HG03354 (cell line): ENCODE measurements around the gene PAPOLB.
"Not testable (repeated sequence)": the region's sequence is repeated elsewhere in the genome, so short reads cannot be mapped to it uniquely, and the experiment has no call there.

ENCODE experiments used
- ATAC-seq: cut with Tn5 transposase; IDR thresholded peaks from one replicate; pipeline ENCODE4 v1.9.1; 2021; ENCODE audit warnings: mild to moderate bottlenecking; ENCODE audit not compliant: unreplicated experiment, poor library complexity, severe bottlenecking

PAPOLB gene

DNA sequence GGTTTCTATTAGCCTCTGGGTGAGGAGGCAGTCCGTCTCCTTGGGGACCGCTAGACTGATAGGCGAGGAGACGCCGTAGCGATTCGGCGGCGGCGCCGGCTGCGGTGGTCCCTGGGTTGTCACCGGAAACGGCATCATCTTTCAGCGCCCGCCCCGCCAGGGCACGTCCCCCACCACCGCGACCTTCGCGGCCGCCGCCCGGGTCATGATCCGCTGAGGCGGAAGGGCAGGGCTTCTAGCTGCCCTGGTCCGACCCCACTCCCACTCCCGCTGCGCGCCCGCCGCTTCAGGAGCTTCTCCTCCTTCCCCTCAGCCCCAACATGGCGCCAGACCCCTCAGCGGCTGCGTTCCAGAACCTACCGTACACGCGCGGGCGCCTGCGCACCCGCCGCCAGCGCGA, at the start of gene PAPOLB:
PAPOLB (minus strand) TSS at position 358 of the 400 bp plus-strand sequence; CDS start at position 138, 220 bp downstream.
- no peak for ATAC-seq

- no peak for ATAC-seq
Observed at GRCh38 chr7:4911111-4911828, 49.4 kb upstream of the PAPOLB start.

DNA sequence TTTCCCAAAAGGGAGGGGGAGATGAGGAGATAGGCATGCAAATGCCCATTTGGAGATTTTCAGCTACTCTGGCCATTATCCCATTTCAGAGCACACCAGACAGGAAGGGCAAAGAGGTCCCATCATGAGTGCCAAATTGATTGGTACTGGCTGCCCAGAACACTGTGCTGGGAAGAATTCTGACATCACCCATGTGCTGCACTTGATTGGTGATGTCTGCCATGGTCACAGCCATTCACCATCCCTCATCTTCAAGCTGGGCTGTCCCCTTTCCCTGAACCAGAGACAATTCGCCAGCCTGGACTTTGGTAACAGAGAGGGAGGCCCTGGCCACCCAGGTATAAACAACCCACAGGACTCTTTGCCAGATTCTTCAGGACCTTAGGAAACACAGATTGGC, 44.9 kb upstream of the PAPOLB start:
- no peak for ATAC-seq

DNA sequence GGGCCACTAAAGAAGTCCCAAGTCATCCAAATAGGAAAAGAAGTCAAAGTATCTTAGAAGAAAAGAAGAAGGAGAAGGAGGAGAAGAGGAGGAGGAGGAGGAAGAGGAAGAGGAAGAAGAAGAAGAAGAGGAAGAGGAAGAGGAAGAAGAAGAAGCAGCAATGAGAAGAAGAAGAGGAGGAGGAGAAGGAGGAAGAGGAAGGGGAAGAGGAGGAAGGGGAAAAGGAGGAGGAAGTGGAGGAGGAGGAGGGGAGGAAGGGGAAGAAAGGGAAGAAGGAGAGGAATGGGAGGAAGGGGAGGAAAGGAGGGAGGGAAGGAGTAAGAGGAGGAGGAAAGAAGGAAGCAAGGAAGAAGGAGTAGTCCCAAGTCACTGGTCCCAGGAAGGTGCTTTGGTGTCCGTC, 43.3 kb upstream of the PAPOLB start:
- no peak for ATAC-seq

GRCh38 chr7:4904346-4904745, 42.5 kb upstream of the PAPOLB start:
- no peak for ATAC-seq

- ATAC-seq: no peak
Observed at GRCh38 chr7:4895766-4896165, 33.9 kb upstream of the PAPOLB start.

DNA sequence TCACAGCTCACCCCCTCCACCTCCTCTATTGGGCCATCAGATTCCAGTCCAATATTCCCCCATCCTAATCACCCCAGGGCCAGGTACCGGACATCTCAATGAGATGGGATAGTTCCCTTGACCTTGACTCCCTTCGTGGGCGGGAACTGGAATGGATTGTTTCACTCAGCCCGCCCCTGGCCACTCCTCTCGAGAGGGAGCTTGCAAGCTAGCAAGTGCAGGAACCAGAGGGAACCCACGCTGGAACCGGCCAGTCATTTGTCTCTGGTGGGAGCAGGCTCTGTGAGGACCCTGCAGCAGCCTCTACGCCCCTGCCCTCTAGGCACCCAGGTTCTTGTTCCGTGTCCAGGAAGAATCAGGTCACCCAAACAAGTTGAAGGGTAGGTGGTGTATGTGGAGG, 32.7 kb upstream of the PAPOLB start:
- ATAC-seq: no peak

GRCh38 chr7:4893929-4894475, 32.2 kb upstream of the PAPOLB start:
- ATAC-seq: no peak

DNA sequence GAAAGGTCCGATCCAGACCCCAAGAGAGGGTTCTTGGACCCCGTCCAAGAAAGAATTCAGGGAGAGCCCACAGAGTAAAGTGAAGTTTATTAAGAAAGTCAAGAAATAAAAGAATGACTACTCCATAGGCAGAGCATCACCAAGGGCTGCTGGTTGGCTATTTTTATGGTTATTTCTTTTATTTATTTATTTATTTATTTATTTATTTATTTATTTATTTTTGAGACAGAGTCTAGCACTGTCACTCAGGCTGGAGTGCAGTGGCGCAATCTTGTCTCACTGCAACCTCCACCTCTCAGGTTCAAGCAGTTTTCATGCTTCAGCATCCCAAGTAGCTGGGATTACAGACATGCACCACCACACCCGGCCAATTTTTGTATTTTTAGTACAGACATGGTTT, 31.4 kb upstream of the PAPOLB start:
- ATAC-seq: not testable (repeated sequence)

- not testable (repeated sequence) for ATAC-seq
Observed at GRCh38 chr7:4891522-4891921, 29.7 kb upstream of the PAPOLB start.

DNA sequence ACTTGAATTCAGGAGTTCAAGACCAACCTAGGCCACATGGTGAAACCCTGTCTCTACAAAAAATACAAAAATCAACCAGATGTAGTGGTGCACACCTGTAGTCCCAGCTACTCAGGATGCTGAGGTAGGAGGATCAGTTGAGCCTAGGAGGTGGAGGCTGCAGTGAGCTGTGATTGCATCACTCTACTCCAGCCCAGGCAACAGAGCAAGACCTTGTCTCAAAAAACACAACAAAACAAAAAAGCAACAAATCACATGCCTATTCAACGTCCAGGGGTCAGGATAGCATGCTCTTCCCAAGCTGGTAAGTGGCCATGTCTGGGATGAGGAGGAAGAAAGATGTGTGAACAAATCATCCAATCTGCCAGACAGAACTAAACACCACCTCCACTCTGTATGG, 27.9 kb upstream of the PAPOLB start:
- no peak for ATAC-seq

GRCh38 chr7:4888161-4888560, 26.3 kb upstream of the PAPOLB start:
- no peak for ATAC-seq

DNA sequence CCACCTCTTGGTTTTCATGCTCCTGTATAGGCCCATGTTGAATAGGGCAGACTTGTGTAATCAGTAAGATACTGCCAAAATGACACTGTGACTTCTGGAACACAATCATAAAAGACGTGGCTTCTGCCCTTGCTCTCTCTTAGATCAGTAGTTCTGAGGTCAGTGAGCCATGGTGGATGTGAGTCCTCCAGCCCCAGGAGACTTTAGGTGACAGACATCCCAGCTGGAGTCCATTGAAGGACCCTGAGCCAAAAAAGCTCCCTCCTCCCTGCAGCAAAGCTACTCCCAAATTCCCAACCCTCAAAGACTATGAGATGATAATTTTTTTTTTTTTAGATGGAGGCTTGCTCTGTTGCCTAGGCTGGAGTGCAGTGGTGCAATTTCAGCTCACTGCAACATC, 24.8 kb upstream of the PAPOLB start:
- ATAC-seq: no peak

DNA sequence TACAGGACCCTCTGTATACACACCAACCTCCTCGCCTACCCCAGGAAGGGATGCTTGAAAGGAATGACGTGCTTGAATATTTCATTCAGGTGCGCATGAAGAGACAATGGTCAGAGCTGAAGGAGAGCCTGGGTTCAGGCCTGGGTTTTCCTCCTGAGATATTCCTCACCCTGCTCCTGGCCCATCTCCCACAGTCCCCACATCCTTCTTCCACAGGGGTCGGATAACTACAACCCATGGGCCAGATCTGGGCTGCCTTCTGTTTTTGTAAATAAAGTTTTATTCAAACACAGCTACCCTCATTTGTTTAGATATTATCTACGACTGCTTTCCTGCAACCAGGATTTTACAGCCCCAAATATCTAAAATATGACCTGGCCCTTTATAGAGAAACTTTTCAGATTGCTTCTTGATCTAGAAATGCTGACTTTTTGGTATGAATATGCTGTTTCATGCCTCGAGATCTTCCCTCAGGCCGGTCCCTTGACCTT, 23.5 kb upstream of the PAPOLB start:
- ATAC-seq: no peak

GRCh38 chr7:4884164-4884563, 22.3 kb upstream of the PAPOLB start:
- no peak for ATAC-seq

- peak; percentile 89 for ATAC-seq
Observed at GRCh38 chr7:4883372-4884144, 21.7 kb upstream of the PAPOLB start, which contains the start of gene RADIL. TSS of gene RADIL (minus strand) at chr7:4883716. CDS start at chr7:4878139, 5,577 bp downstream.

DNA sequence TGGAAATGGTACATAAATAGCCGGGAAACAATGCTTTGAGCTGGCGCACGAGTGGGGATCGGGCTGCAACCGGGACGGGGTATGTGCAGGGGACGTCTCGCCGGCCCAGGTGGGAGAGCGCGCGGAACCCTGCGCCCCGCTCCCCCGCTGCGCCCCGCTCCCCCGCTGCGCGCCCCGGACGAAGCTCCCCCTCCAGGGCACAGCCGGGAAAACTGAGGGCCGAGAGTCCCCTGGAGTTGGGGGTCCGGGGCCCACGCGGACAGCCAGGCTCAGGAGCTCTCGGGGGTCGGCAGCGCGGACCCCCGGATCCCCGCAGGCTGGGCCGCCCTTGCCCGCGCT, 21.2 kb upstream of the PAPOLB start:
- no peak for ATAC-seq

DNA sequence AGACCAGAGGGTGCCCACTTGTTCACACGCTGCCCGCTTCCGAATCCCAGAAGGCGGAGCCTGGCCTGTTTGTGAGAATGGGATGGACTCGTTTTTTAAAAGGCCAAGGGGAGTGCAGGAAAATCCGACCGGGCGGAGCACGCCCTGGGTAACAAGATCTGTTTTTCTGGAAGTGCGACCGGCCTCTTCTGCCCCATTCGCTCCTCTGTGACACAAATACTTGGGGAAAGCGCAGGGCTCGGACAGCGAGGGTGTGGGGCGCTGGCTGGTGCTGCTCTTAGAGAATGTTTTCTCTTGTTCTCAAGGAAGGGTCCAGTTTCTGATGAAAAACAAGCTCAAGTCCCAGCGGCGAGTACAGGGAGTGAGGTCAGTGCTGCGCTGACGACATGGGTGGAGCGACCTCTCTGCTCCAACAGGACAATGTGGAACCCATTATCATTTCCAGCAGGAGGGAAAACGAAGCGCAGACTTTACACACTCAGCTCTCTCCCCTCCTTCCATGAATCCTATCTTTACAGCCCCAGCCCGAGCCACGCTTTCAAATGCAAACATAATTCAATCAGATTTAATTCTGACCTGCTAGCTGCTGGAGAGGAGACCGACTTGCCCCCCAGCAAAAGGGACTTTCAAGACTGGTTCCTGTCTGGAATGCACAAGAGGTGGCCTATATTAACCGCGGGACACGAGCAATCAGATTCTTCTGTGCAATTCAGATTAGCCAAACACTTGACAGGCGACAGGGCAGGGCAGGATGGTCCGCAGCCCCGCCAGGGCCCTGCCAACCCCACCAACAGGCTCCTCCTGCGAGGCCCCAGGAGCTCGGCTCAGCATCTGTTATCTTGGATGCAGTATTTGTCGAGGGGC, 20.6 kb upstream of the PAPOLB start:
- no peak for ATAC-seq

DNA sequence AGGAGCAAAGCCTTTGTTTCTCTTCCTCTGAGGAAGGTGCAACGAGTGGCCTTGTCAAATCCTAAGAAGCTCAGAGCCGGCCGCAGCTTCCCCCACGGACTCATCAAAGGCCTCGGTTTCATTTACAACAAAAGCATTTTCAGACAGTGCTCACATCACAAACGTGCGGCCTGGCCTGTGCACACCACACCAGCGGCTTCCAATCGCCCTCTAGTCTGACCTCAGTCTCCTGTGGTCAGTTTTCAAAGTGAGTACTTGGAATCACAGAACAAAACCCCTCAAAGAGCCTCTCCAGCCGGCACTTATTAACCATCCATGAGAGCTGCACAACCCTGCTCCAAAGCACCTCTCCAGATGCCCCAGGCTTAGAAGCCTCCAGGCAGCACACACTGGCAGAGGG, 18.4 kb upstream of the PAPOLB start:
- no peak for ATAC-seq
